Stimulated activated CD8-positive, alpha-beta memory T cell treated with anti-CD3 and anti-CD28 coated beads, Interleukin-4, amount 100 ng/mL, for 24 hours (primary cell): Measurements from ENCODE around the gene ADARB2.
"Not testable (repeated sequence)": the region's sequence is repeated elsewhere in the genome, so short reads cannot be mapped to it uniquely, and the experiment has no call there.

Experiments used
- DNase-seq: peaks from one replicate; pipeline ENCODE4 v3.0.0-alpha.2; 2020; ENCODE audit warnings: low read depth

Gene ADARB2

DNA sequence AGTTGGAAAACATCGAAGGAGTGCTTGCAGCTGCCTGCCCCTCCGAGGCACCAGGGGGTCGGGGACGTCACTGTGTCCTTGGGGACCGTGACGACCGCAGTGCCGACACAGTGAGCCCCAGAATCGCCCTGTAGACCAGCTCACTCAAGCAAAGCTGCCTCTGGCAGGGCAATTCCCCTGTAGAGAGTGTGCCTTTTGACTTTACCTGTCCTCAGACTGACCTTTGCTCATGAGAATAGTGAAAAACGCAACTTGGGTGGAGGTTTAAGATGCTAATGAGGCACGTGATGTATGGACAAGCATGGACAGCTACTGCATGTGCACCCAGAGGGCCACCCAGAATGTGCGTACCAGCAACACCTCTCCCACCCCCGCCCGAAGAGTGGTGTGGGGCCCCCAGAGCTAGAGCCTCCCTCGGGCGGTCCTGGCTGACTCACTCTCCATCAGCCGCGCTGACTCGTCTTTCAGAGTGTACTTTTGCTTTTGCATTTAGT is 271.9 kb downstream of the ADARB2 start:
- no peak for DNase-seq

DNA sequence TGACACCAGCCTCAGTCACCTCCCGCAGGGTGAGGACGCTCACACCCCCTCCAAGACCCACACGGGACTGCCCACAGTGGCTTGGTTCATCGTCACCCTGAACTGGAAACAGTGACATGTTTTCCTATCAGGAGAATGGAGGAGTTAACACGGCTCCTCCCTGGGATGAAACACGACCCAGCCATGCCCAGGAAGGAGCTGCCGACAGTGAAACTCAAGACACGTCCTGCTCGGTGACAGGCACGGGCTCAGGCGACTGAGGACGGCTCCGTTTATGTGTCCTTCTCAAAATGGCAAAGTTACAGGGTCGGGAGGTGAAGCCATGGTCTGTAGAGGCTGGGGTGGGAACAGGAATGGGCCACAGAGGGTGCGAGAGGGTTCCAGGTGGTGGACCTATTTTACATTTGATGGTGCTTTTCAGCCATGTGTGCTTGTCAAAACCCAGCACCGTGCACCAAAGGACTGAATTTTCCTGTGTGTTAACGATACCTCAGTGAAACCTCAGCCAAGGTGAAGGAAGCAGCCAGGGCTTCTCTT is 272.4 kb downstream of the ADARB2 start:
- DNase-seq: no peak

- not testable (repeated sequence) for DNase-seq
These were observed 273.4 kb downstream of the ADARB2 start for GRCh38 chr10:1463971-1464370.

DNA sequence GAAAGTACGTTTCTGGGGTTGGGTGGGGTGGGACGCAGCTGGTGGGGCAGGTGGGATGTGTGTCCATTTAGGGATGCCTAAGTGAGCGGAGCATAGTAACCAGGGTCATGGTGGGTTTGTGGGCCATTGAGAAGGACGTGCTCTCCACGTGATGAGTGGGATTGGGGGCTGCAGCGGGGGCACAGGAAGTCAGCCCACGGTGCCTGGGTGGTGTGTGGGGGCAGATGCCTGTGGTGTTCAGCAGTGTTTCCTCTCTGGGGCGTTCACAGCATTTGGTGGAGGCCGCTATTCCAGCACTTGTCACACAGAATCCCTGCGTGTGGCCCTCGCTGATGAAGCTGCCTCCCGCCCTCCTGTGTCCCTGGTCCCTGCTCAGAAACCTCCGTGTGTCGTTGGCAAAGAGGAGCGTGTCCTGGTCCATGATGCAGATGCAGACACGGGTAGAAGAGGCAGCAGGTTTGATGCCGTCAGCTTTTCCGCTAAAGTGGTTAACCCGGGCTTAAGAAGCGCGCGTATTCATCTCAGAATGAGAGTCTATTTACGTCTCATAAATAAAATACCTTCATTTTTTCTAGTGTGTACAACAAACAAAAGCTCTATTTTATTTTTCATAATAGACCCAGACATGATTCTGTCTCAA is 274.2 kb downstream of the ADARB2 start:
- no peak for DNase-seq

DNA sequence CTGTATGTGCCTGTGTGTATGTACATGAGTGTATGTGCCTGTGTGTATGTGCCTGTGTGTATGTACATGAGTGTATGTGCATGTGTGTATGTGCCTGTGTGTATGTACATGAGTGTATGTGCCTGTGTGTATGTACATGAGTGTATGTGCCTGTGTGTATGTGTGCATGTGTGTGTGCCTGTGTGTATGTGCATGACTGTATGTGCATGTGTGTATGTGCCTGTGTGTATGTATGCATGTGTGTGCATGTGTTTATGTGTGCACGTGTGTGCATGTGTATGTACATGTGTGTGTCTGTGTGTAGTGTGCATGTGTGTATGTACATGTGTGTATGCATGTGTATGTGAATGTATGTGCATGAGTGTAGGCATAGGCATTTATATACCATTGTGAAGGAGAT is 274.8 kb downstream of the ADARB2 start:
- DNase-seq: no peak

DNA sequence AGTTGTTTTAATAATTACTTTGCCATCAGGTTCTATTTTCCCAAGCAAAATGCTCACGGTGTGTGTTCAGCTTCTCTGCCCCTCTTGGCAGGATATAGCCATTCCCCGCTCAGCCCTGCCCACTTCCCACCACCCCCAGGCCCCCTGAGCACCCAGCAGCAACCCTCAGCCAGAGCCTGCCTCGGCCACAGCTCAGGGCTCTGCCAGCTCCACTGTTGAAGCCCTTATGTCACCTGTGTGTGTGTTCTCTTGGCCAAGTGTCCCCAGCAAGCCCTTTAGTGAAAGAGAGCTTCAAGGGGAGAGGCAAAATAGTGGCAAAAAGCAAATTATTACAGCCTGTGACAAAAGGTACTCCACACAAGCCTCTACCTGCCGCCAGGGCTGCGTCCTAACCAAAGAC is 275.3 kb downstream of the ADARB2 start:
- no peak for DNase-seq

DNA sequence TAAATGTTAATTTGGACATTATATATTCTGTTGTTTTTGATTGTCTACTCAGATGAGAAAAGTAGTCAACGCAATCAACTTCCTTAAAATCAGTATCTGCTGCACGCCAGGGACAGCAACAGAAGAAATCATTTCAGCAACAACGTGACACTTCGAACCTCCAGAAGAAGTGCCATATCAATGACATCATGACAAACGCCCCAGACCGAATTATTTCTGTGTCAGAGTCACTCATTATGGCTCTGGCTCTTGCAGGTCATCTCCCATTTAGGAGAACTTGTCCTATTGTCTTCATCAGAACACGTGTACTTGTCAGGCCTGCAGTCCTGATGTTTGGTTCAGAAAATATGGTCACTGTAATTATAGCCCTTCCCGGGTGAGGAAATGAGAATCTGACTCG is 276.3 kb downstream of the ADARB2 start:
- DNase-seq: no peak

- DNase-seq: not testable (repeated sequence)
These were observed 277.7 kb downstream of the ADARB2 start for GRCh38 chr10:1459664-1460063.

DNA sequence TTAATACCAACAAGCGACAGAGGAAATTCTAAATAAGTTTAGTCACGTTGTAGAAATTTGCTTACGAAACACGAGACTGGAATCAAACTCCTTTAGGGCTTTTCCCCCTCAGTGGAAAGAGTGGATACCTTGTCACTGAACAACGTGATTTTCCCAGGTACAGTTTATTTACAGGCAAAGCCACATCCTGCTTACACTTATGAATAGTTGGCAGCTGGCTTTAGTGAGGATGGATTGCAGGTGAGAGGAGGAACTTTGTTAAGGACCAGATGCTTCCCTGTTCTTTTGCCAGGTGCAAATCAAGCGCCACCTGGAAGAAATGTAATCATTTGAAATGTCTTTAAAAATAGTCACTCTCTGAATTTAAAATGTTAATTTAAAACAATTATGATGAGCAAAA is 282.4 kb downstream of the ADARB2 start:
- DNase-seq: no peak

GRCh38 chr10:1454428-1454827 is 282.9 kb downstream of the ADARB2 start:
- no peak for DNase-seq

DNA sequence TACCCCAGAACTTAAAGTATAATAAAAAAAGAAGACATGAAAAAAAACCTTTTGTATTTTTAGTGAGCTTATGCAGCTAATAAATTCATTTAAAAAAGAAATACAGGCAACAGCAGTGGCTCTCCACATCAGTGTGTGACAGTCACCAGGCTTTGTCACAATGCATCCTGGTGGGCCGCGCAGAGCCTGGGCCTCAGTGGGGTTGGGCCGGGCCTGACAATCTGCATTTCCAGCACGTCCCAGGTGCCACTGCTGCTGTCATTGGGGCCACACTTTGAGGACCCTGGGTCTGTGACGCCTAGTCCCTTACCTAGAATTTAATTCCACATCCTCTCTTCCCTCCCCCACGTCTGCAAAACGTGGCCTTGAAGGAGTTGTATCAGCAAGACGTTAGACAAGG is 284.5 kb downstream of the ADARB2 start:
- DNase-seq: no peak

GRCh38 chr10:1451941-1452340 is 285.4 kb downstream of the ADARB2 start:
- no peak for DNase-seq

- no peak for DNase-seq
These were observed 285.9 kb downstream of the ADARB2 start for GRCh38 chr10:1451362-1451888.

GRCh38 chr10:1449572-1450205 is 287.6 kb downstream of the ADARB2 start:
- DNase-seq: no peak

GRCh38 chr10:1449021-1449420 is 288.3 kb downstream of the ADARB2 start:
- no peak for DNase-seq

DNA sequence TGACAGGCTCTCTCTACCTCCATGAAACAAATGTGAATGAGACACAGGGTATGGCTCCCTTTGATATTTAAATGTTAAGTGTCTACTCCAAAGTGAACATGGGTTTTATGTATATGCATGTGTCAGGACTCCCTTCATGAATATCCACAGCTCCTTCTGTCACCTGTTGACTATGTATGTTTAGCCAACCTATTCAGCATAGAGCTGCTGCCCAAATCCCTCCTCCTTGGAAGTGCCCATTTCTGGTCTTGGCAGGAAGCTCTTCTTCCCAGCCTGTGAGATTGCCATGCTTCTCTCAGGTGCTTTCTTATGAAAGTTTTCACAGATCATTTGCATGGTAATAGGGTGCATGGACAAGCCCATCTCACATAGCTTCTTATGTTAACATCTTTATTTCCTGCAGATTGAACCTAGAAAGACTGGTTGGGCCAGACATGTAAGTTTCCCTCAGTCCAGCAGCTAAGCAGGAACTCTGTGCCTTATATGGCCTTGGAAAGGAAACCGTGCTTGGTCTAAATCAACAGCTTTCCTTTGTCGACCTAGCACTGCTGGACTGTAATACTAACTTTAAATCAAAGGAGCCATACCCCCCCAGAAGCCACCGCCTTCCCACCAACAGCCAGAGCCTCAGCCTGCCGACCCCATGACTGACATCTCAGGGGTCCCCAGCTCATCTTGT is 288.9 kb downstream of the ADARB2 start:
- no peak for DNase-seq

DNA sequence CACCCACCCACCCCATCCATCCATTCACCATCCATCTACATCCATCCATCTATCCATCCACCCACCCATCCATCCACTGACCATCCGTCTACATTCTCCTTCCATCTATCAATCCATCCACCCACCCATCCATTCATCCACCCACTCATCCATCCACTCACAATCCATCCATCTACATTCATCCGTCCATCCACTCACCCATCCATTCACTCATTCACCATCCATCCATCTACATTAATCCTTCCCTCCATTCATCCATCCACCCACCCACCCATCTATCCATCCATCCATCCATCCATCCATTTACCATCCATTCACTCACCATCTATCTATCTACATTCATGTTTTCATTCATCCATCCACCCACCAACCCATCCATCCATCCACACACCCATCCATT is 292.5 kb downstream of the ADARB2 start:
- DNase-seq: no peak

- no peak for DNase-seq
These were observed 296.4 kb downstream of the ADARB2 start for GRCh38 chr10:1440897-1441296.

DNA sequence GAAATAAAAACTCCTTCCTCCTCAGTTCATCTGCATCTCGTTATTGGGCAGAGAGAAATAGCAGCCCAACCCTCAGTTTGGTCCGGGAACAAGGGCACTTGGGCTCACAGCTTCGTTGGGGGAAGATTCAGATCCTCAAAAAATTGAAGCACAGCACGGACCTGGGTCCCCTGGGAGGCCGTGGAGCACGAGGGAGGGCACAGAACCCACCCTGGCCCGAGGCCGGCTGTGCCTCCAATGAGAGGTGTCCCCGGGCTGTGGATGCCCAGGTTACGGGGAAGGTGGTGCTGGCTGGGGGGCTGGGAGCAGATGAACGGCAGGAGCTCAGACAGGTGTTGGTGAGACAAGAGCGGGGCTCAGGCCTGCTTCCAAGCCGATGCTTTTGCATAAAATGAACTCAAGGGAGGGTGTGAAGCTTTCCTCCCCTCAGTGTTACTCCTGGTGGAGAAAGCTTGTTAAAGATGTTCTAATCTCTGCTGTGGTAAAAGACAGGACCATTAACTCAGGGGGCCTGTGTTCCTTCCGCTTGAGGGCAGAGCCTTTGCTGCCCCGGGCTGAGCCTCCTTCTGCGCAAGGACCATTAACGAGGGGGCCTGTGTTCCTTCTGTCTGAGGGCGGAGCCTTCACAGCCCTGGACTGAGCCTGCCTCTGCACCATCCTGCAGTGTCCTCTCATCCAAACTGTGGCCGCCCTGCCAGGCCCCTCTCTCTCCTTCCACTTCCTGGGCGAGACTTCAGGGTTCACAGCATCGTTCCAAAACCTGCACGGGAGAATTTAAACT is 302.2 kb downstream of the ADARB2 start:
- DNase-seq: no peak

GRCh38 chr10:1434202-1434601 is 303.1 kb downstream of the ADARB2 start:
- no peak for DNase-seq

GRCh38 chr10:1432161-1432560 is 305.2 kb downstream of the ADARB2 start:
- DNase-seq: no peak

DNA sequence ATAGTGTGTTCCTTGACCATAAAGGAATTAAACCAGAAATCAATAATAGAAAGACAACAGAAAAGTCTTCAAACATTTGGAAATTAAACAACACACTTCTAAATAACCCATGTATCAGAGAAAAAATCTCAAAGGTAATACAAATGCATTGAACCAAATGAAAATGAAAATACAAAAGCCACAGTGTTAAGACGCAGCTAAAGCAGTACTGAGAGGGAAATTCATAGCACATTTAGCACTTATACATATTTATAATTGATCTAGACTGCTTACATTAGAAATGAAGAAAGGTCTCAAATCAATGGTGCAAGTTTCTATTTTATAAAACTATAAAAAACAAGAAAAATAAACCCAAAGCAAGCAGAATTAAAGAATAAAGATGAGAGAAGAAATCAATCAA is 306.1 kb downstream of the ADARB2 start:
- no peak for DNase-seq
